Esophagus muscularis mucosa (tissue), 3 donors: ENCODE data around the gene GFRA1.

ENCODE experiments used
- POLR2A ChIP-seq: fragments of 450-650 bp; IDR thresholded peaks from one replicate; pipeline ENCODE4 v1.6.1; 2017; ENCODE audit warnings: antibody characterized with exemption, moderate library complexity, mild to moderate bottlenecking, low read depth
- TF ChIP-seq, protein P1 (sequence below), 3 experiments: fragments of 200-600 bp in 2 of 3; fragments of 450-650 bp in 1 of 3; sonication (generic) in 2 of 3; IDR thresholded peaks; one replicate each; pipeline ENCODE4 v1.5.1; 2017 to 2019; ENCODE audit warnings: antibody characterized with exemption in 3 of 3, mild to moderate bottlenecking in 2 of 3, moderate library complexity in 1 of 3

DNA sequence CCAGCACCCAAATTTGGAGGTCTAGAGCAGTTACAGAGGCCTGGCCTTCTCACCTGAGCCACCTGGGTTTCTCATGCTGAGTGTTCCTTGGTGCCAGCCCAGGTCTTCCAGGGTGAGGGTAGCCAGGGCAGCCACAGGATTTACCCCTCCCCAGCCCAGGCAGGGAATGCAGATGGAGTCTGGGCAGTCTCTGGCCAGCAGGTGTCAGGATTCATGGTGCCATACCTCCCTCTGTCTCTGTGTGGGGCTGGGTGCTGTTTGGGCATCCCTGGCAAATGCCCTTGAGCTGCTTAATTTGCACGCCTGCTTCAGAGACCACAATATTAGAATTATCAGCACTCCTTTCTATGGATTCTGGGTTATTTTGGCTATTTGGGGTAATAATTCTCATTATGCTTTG lies 246.7 kb downstream of the GFRA1 start:
- TF ChIP-seq, protein P1, sequence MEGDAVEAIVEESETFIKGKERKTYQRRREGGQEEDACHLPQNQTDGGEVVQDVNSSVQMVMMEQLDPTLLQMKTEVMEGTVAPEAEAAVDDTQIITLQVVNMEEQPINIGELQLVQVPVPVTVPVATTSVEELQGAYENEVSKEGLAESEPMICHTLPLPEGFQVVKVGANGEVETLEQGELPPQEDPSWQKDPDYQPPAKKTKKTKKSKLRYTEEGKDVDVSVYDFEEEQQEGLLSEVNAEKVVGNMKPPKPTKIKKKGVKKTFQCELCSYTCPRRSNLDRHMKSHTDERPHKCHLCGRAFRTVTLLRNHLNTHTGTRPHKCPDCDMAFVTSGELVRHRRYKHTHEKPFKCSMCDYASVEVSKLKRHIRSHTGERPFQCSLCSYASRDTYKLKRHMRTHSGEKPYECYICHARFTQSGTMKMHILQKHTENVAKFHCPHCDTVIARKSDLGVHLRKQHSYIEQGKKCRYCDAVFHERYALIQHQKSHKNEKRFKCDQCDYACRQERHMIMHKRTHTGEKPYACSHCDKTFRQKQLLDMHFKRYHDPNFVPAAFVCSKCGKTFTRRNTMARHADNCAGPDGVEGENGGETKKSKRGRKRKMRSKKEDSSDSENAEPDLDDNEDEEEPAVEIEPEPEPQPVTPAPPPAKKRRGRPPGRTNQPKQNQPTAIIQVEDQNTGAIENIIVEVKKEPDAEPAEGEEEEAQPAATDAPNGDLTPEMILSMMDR (IDR thresholded peaks at IDR 0.05): no peak
- TF ChIP-seq POLR2A: no peak
